Measurements from ENCODE around the gene INTS6L.

INTS6L gene

GRCh38 chrX:135625995-135626394 is 105.5 kb downstream of the INTS6L start:
- DNase-seq, result no peak

GRCh38 chrX:135629342-135629741 is 108.9 kb downstream of the INTS6L start:
- DNase-seq, result no peak

All from activated CD4-positive, alpha-beta T cell treated with anti-CD3 and anti-CD28 coated beads for 4 hours (primary cell).